GM19463 (cell line): ENCODE measurements around the gene LONRF2.
A peak's percentile ranks its signal among the peaks of the same experiment; 100 is the strongest.
"Not testable (repeated sequence)": the region's sequence is repeated elsewhere in the genome, so short reads cannot be mapped to it uniquely, and the experiment has no call there.

Source experiments
- ATAC-seq: cut with Tn5 transposase; IDR thresholded peaks from one replicate; pipeline ENCODE4 v1.9.1; 2021; ENCODE audit warnings: mild to moderate bottlenecking, moderate library complexity; ENCODE audit not compliant: unreplicated experiment

Gene LONRF2

GRCh38 chr2:100256416-100256815 is 65.9 kb downstream of the LONRF2 start:
- no peak for ATAC-seq

GRCh38 chr2:100254646-100255210 is 67.6 kb downstream of the LONRF2 start:
- ATAC-seq = no peak

GRCh38 chr2:100253786-100254185 is 68.5 kb downstream of the LONRF2 start:
- no peak for ATAC-seq

GRCh38 chr2:100252811-100253698 is 69.2 kb downstream of the LONRF2 start:
- ATAC-seq = no peak

GRCh38 chr2:100250645-100251044 is 71.7 kb downstream of the LONRF2 start:
- ATAC-seq = no peak

- ATAC-seq = no peak
Observed at GRCh38 chr2:100248971-100249370, 73.3 kb downstream of the LONRF2 start.

GRCh38 chr2:100248556-100248955 is 73.7 kb downstream of the LONRF2 start:
- ATAC-seq = not testable (repeated sequence)

- peak; percentile 20 for ATAC-seq
Observed at GRCh38 chr2:100248044-100248330, 74.3 kb downstream of the LONRF2 start.

- peak; percentile 74 for ATAC-seq
Observed at GRCh38 chr2:100247256-100248043, 74.9 kb downstream of the LONRF2 start.

GRCh38 chr2:100246163-100247145 is 75.8 kb downstream of the LONRF2 start:
- no peak for ATAC-seq

- ATAC-seq = no peak
Observed at GRCh38 chr2:100245681-100246080, 76.6 kb downstream of the LONRF2 start.

GRCh38 chr2:100244881-100245605 is 77.3 kb downstream of the LONRF2 start:
- ATAC-seq = no peak

GRCh38 chr2:100243631-100244030 is 78.7 kb downstream of the LONRF2 start:
- no peak for ATAC-seq

GRCh38 chr2:100242891-100243619 is 79.2 kb downstream of the LONRF2 start:
- no peak for ATAC-seq

GRCh38 chr2:100242476-100242875 is 79.8 kb downstream of the LONRF2 start:
- no peak for ATAC-seq

- no peak for ATAC-seq
Observed at GRCh38 chr2:100241236-100241635, 81.1 kb downstream of the LONRF2 start.

- ATAC-seq = no peak
Observed at GRCh38 chr2:100240386-100240785, 81.9 kb downstream of the LONRF2 start.

GRCh38 chr2:100239486-100240210 is 82.7 kb downstream of the LONRF2 start:
- ATAC-seq = no peak

- no peak for ATAC-seq
Observed at GRCh38 chr2:100238471-100238870, 83.8 kb downstream of the LONRF2 start.
